NCI-H2227 treated with DMSO at 0.1 percent for 48 hours (cell line): ENCODE measurements around the gene OSM.

ENCODE experiments used
- DNase-seq: peaks from one replicate; lab custom pipeline; 2025; lab: John Stamatoyannopoulos, UW

OSM gene

DNA sequence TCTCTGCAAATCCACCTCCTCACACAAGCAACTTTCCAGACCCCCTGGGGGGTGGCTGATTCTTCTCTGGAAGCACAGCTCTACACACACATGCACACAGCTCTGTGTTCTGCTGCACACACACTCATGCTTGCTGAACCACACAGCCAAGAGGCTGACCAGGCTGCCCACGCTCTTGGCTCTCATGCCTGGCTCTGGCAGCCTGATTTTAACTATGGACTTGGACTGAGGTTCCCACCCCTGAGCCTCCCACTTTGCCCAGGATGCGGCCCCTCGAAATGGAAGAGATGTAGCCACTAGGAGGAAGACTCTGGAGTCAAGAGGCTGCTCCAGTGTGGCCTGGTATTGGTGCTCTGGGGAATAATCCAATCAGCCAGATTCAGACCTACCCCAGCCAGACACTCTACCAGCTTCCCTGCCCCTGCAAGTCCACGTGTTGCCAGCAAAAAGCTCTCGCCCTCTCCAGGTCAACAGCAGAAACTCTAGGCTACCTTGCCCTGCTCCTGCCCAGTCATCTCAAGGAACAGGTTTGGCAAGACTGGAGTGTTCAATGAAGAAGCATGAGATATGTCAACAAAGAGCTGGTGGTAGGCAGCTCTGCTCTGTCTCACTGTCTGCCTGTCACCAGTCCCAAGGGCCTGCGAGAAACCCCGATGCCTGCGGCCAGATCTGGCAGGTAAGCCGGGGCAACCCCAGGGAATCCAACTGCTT lies 31.5 kb upstream of the OSM start:
- DNase-seq, result no peak

DNA sequence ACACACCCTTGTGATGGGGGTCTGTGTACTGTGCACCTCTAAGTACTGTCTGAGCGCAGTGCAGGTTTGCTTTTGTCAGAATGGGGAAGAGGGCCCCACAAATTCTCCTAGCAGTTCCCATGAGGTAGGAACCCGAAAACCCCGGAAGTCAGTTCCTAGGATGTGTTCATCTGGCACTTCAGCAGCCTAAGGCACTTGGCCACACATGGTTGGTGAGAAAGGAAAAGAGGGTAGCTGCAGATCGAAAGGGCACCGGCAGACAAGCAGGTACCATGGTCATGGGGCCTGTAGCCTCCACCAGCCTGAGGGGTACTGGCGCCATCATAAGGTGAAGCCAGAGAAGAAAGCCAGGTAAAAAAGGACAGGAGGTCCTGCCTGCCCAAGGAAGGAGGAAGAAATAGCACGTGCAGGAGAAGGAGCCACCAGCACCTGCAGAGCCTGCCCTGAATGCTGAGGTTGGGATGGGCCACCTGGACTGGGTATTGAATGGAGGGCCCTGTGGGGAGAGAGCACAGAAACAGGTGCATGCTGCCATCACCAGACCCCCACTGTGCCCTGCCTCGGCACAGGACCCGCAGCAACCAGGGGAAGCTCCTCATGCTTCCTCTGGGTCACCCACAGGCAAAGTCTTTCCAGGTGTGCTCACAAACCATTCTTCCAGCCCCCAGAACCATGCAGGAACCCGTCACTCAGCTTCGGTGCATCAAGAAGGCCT lies 30.8 kb upstream of the OSM start:
- no peak for DNase-seq

DNA sequence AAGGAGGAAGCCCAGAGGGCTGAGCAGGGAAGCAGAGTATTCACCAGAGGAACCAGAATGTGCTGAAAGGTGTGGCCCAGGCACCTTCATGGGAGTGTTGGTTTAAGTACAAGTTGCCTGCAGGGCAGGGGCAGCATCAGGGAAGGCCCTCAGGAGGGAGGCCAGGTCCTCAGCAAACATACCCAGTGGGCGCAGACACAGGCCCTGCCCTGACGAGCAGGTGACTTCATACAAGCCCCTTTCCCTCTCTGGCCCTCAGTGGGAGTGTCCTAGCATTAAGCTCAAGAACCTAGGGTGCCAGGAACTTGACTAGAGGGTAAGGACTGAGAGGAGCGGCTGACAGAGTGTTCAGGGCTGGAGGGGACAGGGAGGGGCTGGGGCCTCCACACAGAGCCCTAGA lies 30.2 kb upstream of the OSM start:
- no peak for DNase-seq

DNA sequence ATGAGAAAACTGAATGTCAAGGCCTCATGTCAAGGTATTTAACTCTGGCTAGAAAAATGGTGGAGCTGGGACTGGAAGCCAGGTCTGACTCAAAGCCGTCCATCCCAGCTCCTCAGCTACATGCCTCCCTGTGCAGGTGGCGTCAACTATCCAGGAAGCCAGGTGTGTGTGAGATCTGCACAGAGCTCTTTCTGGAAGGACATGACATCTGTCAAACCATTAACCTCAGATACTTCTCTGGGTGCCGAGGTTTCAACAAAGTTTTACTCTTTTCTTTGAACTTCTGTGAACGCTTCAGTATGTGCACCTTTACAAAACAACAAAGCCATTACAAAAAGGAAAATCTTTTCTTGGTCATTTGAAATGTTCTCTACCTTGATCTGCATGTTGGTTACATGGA lies 29.7 kb upstream of the OSM start:
- no peak for DNase-seq

DNA sequence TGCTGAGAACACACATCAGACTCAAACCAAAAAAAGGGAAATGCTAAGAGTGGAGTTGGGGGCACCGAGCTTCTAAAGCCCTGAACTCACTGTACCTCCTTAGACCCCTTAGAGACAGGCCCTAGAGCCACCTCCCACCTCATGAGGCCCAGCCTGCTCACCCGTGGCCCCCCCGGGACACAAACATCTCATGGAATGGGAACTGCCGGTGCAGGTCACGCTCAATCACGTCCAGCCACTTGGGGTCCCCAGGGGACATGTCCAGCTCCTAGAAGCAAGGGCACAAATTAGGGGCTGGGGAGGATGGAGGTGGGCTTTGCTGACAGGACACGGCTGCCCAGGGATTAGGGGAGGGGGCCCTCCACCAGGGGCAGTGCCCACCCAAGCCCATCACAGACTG lies 28.9 kb upstream of the OSM start:
- no peak for DNase-seq

DNA sequence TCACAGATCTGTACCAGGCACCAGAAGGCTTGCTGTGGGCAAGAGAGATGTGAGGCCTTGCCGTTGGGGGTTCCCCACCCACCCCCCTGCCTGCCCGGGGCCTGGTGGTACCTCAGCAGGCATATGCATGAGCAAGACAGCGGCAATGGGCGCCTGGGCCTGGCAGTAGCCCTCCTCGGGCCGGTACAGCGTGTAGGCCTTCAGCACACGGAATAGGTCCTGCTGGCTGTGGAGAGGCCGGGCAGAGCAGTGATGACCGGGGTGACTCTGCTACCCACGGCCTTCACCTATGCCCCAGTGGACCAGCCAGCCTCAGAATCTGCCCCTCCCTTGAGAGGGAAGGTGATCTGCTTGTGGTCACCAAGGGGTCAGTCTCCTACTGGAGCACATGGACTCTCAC lies 28.2 kb upstream of the OSM start:
- no peak for DNase-seq

DNA sequence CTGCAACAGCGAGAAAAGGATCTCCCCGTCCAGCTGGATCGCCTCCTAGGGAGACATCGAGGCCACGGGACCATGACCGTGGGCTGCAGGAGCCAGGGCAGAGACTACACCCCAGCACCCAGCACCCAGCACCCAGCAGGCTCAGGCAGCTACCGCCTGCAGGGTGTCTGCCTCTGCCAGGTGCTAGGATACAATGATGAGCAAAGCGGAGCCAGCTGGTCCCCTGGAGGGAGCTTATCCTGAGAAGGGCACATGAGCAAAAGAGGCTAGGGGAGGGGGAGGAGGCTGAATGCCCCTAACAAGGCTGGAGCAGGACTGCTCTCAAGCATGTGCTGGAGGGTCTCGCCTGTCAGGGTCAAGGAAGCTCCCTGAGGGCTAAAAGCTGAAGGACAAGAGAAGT lies 27.4 kb upstream of the OSM start:
- no peak for DNase-seq

DNA sequence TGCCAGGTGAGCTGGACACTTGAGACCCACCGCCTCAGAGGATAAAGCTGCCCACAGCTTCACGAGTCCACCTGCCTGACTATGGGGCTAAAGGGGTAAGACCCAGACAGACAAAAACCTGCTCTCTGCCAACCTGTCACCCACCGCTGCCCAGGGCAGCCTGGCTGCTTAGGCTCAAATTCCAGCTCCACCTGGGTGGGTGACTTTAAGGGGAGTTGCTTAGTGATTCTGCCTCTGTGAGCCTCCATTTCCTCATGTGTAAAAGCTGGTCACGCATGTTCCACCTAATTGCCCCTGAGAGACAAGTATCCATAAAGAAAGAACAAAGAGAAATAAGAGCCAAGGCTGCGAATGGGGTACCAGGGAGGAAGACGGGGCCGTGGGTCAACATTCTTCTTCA lies 26.4 kb upstream of the OSM start:
- DNase-seq, result no peak

DNA sequence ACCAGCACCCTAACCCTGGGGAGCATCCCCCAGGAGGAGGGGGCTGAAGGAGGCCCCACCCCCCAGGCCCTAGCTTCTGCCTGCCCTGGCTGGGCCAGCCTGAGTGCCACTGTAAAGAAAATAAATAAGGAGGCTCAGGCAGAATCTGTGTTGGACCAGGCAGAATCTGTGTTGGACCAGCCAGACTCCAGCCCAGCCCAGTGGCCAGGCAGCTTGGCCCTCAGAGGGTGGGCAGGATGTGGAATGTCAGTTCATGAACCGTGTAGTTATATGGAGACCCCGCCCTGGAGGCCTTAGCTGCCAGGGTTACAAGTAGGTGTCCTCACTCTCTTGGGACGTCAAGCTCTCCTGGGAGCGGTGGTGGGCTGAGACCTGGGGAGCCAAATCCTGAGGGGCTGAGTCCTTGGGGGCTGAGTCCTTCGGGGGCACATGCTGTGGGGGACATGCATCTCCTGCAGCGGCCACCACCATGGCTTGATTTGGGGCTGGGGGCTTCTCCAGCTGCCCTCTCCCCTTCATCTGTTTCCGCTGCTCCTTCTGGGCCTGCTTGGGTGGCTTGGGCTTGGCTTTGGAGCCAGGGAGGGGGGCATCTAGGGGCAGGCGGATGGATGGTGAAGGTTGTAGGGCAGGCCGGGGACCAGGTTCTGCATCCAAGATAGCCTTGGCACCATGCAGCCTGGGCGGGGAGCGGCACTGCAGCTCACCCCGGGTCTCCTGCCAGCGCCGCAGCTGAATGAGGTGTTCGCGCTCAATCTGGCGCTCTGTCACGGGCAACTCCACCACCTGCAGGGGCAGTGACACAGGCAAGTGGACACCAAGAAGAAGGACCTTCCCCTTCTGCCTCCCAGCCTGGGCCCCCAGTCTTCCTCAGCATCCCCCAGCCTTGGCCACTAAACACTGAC lies 25.7 kb upstream of the OSM start:
- DNase-seq, result no peak

DNA sequence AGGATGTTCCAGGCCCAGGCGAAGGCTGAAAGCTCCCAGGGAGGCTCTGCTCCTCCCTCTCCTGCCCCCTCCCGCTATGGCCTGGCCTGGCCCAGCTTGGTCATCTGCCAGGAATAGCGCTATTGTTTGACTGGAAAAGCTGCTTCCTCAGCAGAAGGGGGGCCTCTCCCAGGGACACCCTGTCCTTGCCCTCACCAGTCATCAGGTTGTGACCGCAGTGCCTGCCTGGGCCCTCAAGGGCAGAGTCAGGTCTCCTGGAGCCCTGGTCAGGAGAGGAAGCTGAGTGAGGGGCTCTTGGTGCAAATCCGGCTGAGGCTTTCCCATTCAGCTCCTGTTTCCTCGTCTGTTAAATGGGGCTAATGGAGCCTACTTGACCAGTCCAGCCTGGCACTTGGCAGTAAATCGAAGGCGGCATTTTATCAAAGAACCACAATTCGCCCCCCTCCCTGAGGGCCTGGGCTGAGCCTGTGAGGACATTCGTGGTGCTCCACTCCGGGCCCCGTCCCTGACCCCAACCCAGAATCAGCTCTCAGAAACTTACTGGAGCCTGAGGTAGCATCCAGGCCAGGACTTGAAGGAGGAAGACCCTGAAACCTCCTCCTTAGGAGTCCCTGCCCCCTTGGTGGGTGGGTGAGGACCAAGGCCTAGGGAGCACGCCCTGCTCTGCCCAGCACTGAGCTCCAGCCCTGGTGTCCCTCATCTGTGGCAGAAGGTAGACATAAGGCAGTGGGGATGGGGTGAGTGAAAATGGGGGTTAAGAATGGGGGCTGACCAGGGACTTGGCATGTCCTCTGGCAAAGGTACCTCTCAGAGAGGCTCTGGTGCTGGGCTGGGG lies 24.6 kb upstream of the OSM start:
- no peak for DNase-seq

DNA sequence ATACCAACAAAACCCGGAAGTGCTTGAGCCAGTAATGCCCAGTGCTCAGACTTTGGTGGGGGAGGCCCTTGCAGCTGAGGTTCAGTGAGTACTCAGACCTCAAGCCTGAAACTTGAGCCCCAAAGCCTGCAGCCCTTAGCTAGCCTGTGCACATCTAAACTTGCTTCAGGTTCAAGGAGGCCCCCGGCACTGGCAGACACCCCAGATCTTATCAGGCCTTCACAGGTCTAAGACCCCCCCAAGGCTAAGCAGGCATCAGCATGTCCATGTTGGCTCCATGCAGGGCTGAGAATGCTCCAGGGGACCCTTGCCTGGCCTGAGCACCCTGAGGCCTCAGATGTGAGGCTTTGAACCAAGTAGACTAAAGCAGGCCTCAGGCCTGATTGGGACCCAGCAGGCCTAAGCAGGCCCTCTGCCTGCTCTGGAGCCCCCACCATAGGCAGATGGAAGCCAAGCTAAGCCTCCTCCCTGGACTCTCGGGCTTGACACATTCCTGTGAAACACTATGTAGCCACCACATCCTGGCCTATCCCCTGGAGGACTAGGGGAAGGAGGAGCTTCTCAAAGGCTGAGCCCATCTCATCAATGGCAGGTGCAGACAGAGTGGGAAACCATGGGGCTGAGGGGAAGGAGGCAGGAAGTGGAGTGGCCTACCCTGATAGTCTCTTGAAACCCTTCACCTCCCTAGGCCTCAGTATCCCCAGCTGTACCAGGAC lies 23.8 kb upstream of the OSM start:
- DNase-seq, result no peak

DNA sequence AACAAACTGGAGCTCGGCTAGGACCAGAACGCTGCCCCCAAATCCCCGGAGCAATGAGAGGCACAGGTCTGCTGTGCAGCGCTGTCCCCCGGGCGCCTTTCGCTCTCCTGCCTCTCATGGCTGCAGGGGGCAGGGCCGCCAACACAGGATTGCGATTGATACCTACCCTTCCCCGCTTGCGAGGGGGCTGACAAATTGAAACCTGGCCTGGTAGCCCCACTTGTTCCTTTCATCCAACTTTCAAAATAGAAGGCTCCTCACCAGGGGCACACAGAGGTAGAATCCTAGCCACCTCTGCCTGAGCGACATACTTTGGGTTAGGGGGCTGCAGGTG lies 23.3 kb upstream of the OSM start:
- DNase-seq, result no peak

DNA sequence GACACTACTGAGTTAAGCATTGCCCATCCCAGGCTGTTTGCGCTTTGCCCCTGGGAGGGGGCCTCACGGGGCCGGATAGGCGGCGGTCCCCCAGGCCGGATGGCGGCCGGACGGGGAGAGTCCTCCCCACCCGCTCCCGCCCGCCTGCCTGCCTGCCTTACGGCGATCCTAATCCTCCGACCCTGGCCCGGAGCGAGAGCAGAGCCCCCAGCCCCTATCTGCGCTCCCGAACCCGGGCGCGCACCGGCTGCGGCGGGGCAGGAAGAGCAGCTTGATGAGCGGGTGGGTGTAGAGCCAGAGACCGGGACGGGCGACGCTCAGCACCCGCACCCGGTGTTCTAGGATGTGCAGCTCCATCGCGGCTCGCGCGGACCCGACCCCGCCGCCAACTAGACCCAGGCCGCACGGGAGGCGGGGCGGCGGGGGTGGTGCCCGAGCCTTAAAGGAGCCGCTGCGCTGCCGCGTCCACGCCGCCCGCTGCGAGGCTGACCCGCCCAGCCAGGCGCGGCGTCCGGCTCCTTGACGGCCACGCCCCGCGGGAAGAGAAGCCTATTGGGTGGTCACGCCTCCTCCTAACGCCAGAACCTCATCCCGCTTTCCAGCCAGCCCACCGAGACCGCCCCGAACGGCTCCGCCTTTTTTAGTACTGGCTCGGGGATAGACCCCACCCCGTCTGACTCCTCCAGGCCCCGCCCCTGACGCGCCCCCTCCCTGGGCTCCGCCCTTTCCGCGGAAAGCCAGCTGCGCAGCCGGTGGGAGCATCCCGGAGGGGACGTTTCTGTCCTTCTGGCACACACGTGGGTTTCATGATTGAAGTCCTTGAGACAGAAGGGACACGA lies 22.7 kb upstream of the OSM start, which contains the start of gene CASTOR1:
Gene CASTOR1, minus strand, starts transcription at position 365 of the 839 bp plus-strand sequence. Its CDS starts 8 bp downstream, at position 357.
- DNase-seq, result peak; percentile 92

DNA sequence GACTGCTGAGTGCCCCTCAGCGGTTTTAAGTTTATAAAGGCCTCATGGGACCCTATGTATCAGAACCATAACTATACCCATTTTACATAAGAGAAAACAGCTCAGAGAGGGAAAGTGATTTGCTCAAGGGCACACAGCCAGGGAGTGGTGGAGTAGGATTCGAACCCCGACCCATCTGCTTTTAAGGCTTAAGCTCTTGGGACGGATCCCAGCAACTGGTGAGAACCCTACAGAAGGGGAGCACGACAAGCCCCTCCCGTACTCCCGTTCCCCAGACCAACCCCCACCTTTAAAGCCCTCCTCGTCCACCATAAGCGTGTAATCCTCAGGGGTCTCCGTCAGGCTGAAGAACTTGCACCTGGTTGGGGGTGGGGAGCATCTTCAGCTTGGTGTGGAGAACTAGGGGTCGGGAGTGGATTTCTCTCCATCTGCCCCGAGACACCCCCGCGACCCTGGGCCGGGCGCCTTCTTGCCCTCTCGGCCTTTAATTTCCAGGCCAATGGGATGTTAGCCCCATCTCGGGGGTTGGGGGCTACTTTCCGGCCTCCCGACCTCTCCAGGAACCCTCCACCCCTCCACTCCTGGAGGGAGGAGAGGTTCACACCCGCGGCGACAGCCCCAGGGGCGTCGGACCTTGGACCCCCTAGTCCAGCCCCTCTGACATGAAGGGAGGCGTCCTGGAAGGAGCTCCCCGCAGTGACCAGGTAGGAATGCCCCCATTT lies 21.9 kb upstream of the OSM start:
- DNase-seq, result no peak

DNA sequence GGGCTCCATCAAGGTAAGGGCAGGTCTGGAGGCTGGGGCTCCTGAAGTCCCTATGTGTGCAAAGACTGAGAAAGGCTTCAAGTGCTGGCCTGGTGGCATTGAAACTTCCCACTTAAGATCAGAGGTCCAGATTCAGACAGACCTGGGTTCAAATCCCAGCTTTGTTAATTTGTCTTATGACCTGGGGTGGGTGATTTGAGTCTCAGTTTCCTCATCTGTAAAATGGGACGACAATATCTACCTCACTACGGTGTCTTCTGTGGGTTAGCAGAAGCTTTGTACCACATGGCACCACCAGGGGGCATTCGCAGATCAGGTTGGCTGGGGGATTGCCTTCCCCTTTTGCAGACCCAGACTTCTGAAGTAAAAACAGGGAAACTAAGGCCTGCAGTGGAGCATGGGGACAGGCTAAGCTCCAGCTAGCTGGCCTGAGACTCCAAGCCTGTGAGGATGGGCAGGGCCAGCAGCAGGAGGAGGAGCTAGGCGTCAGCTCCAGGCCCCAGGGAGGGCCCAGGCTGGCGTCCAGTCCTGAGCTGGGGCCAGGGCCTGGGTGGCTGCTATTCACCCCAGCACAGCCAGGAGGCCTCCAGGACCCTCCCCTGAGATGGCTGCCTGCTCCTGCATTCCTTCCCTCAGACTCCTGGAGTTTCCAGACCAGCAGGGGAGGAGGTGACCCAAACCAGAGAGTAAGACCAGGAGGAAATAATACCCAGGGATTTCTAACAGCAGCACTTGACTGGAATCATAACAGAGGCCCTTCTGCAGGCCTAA lies 21.2 kb upstream of the OSM start:
- DNase-seq, result no peak

DNA sequence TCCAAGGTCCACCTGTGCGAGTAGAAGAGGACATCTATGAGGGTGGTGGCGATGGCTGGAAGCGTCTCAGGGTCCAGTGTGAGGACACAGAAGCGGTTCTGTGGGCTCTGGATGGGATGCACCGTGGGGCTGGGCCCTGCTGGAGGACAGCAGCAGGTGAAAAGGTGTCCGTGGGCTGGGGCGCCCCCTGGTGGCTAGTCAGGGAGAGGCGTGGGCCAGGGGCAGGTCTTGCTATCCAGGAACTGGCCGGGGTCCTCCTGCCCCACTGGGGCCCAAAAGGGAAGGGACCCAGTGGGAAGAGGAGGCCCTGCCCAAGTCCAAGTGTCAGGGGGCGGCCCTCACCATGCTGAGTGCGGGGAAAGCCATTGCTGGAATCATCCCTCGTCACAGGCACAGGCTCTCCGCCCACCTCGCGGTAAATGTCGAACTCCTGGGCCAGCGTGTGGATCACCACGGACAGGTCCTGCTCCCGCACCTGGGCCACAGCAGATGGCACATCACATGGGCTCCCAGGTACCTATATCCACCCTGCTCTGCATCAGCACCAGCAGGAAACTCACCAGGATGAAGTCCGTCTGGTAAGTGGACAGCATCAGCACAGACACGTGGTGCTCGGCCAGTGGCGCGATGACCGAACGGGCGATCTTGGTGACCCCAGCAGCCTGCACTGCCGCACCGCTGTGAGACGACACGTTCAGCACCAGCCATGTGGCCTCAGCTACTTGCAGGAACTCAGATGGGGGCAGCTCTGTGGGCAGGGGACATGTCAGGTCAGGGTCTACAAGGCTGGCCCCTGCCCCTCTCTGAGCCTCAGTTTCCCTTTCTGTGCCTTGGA lies 20.4 kb upstream of the OSM start:
- DNase-seq, result no peak

DNA sequence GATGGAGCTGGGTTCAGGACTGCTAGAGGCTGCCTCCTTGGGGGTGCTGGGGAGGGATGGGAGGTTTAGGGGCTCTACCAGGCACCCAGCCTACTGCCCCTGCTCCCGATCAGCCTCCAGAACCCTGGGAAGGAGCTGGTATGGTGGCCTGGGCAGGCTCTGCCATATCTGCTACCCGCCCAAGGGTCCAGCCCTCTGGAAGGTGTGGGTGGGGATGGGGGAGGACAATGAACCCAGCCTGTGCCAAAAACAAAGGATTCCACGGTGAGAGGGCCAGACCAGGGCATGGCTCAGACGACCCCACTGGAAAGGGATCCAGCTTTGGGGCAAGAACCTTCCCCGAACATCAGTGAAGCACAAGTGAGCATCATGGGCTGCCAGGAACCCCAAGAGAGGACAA lies 19.7 kb upstream of the OSM start:
- no peak for DNase-seq

DNA sequence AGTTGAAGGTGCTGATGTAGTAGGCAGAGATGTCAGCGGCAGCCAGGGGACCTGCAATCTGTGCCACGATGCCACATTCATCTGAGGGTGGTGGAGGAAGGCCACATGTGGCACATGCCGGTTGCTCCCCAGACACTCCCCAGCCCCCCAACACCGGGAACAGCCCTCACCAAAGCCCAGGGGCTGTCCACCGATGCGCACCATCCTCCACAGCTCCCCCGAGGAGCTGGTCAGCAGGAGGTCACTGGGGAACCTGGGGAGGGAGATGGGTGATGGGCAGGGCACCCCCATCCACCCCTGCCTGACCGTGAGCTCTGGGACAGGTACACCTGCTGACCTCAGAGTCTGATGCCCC lies 19.2 kb upstream of the OSM start:
- DNase-seq, result no peak
